ENCODE measurements around the gene SBF2.

GRCh38 chr11:9950462-9950861 is 343.6 kb downstream of the SBF2 start:
- TF ChIP-seq, protein P1, sequence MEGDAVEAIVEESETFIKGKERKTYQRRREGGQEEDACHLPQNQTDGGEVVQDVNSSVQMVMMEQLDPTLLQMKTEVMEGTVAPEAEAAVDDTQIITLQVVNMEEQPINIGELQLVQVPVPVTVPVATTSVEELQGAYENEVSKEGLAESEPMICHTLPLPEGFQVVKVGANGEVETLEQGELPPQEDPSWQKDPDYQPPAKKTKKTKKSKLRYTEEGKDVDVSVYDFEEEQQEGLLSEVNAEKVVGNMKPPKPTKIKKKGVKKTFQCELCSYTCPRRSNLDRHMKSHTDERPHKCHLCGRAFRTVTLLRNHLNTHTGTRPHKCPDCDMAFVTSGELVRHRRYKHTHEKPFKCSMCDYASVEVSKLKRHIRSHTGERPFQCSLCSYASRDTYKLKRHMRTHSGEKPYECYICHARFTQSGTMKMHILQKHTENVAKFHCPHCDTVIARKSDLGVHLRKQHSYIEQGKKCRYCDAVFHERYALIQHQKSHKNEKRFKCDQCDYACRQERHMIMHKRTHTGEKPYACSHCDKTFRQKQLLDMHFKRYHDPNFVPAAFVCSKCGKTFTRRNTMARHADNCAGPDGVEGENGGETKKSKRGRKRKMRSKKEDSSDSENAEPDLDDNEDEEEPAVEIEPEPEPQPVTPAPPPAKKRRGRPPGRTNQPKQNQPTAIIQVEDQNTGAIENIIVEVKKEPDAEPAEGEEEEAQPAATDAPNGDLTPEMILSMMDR (IDR thresholded peaks at IDR 0.05; ENCODE audit: borderline replicate concordance, extremely low read depth, low read length, poor library complexity, severe bottlenecking) = no peak
- TF ChIP-seq EZH2 (IDR thresholded peaks at IDR 0.05; ENCODE audit: borderline replicate concordance, low read depth, low read length, severe bottlenecking) = no peak
